ENCODE measurements around the gene PLA2G6. TPM values are rescaled to one million over a fixed set of nuclear protein-coding genes. Genes with fewer than 3 reads are reported as not detected.

The PLA2G6 gene
- total RNA-seq, 6 donors from 2014 or later = 21.1 to 295 (median 47.5) TPM

GRCh38 chr22:38126928-38127668, 54.5 kb downstream of the PLA2G6 start:
- peaks cover 0 to 22% (median 9%) of the 10 kb centered on the region in 4 donors for H3K36me3 ChIP-seq

GRCh38 chr22:38125751-38126201, 55.9 kb downstream of the PLA2G6 start:
- Histone ChIP-seq H3K36me3 (peaks cover 0 to 17% (median 8%) of the 10 kb centered on the region in 4 donors), H3K4me3 (no peak overlapping the region), H3K27me3 (no peaks in the 10 kb centered on the region), H3K9me3 (no peaks in the 10 kb centered on the region), H3K4me1 (no peaks in the 10 kb centered on the region), H3K27ac (no peak overlapping the region)
- no peak for TF ChIP-seq CTCF (IDR thresholded peaks at IDR 0.05)
- ATAC-seq (ENCODE audit: low FRiP score in 2 of 2) = no peak
- WGBS, 2 donors = 90% methylated on average over 11 of the region's 11 CpGs
- DNase-seq = no peak

More at GRCh38 chr22:38126928-38127668, 54.5 kb downstream of the PLA2G6 start:
- no peak overlapping the region for H3K4me3 ChIP-seq
- no peaks in the 10 kb centered on the region for H3K27me3 ChIP-seq
- no peaks in the 10 kb centered on the region for H3K4me1 ChIP-seq
- 95 to 97% methylated on average over 19 to 23 of the region's 23 CpGs for WGBS, 2 donors
- H3K9me3 ChIP-seq = no peaks in the 10 kb centered on the region
- DNase-seq = peak in 1 of 2 donors; percentile 50
- no peak overlapping the region for H3K27ac ChIP-seq
- TF ChIP-seq CTCF (IDR thresholded peaks at IDR 0.05) (no peak), POLR2A (IDR thresholded peaks at IDR 0.05) (no peak), POLR2AphosphoS5 (IDR thresholded peaks at IDR 0.05) (no peak), EP300 (IDR thresholded peaks at IDR 0.05) (no peak)
- no peak for ATAC-seq (ENCODE audit: low FRiP score in 2 of 2)

GRCh38 chr22:38125038-38125610, 56.5 kb downstream of the PLA2G6 start:
- WGBS, 2 donors = 94 to 95% methylated on average over 13 to 14 of the region's 14 CpGs
- Histone ChIP-seq H3K4me1 (no peaks in the 10 kb centered on the region), H3K27me3 (no peaks in the 10 kb centered on the region), H3K4me3 (no peak overlapping the region), H3K36me3 (peaks cover 0 to 17% (median 8%) of the 10 kb centered on the region in 4 donors), H3K27ac (no peak overlapping the region), H3K9me3 (no peaks in the 10 kb centered on the region)
- peak in 1 of 2 donors; percentile 54 for DNase-seq
- TF ChIP-seq POLR2A (IDR thresholded peaks at IDR 0.05) (no peak), CTCF (IDR thresholded peaks at IDR 0.05) (no peak), EP300 (IDR thresholded peaks at IDR 0.05) (no peak), POLR2AphosphoS5 (IDR thresholded peaks at IDR 0.05) (no peak)
- ATAC-seq (ENCODE audit: low FRiP score in 2 of 2) = no peak

GRCh38 chr22:38124236-38124974, 57.2 kb downstream of the PLA2G6 start:
- no peak overlapping the region for H3K4me3 ChIP-seq
- DNase-seq = peak in 1 of 2 donors; percentile 36
- 87 to 92% methylated on average over 19 to 21 of the region's 21 CpGs for WGBS, 2 donors
- H3K36me3 ChIP-seq = peaks cover 0 to 17% (median 8%) of the 10 kb centered on the region in 4 donors
- H3K4me1 ChIP-seq = no peaks in the 10 kb centered on the region
- ATAC-seq (ENCODE audit: low FRiP score in 2 of 2) = no peak
- TF ChIP-seq POLR2AphosphoS5 (IDR thresholded peaks at IDR 0.05) (no peak), EP300 (IDR thresholded peaks at IDR 0.05) (no peak), POLR2A (IDR thresholded peaks at IDR 0.05) (no peak), CTCF (IDR thresholded peaks at IDR 0.05) (no peak)
- H3K27ac ChIP-seq = no peak overlapping the region
- no peaks in the 10 kb centered on the region for H3K27me3 ChIP-seq
- H3K9me3 ChIP-seq = no peaks in the 10 kb centered on the region

Data from upper lobe of left lung (tissue), 6 donors.